ENCODE measurements around the gene NRP2. TPM values are rescaled to one million over a fixed set of nuclear protein-coding genes. Genes with fewer than 3 reads are reported as not detected.

NRP2 gene
- total RNA-seq, 1 experiment from 2014 or later: 1.2 TPM

GRCh38 chr2:205637320-205637602 is 45.0 kb upstream of the NRP2 start:
- Histone ChIP-seq H2AFZ (ENCODE audit: low read depth, low read length, poor library complexity, severe bottlenecking) (no peak overlapping the region), H3K27me3 (ENCODE audit: insufficient read depth, low read length) (peaks cover 23% of the 10 kb centered on the region), H3K4me1 (ENCODE audit: control insufficient read depth in 1 of 2, insufficient read depth in 2 of 2, low read length in 2 of 2) (no peaks in the 10 kb centered on the region), H3K4me3 (replicated peaks in 1 of 2; ENCODE audit: low read depth in 1 of 2, low read length in 2 of 2) (no peak overlapping the region), H3K9me3 (ENCODE audit: control insufficient read depth in 1 of 2, insufficient read depth in 1 of 2, low read depth in 1 of 2, low read length in 2 of 2) (no peaks in the 10 kb centered on the region), H3K9me2 (ENCODE audit: insufficient read depth) (no peaks in the 10 kb centered on the region), H3K4me2 (ENCODE audit: low read length) (no peak overlapping the region), H3K9ac (ENCODE audit: low read length) (no peak overlapping the region), H3K79me2 (ENCODE audit: insufficient read depth, low read length) (no peaks in the 10 kb centered on the region), H4K20me1 (ENCODE audit: insufficient read depth) (no peaks in the 10 kb centered on the region), H3K27ac (ENCODE audit: low read depth, low read length) (no peak overlapping the region), H3K36me3 (ENCODE audit: control insufficient read depth in 1 of 2, insufficient read depth in 2 of 2, low read length in 2 of 2) (no peaks in the 10 kb centered on the region)
- ChIA-PET CTCF (no interaction called here), POLR2A (no interaction called here), RAD21 (ENCODE audit: low non-redundant PET in 1 of 2, low total read pairs in 2 of 2, uncharacterized antibody in 2 of 2, unreplicated experiment in 2 of 2) (no interaction called here)
- DNase-seq (ENCODE audit: low read depth, low spot score) (no peak), ATAC-seq (no peak)
- no peak for TF ChIP-seq CBX3 (IDR thresholded peaks at IDR 0.05; ENCODE audit: low read depth)
- TF ChIP-seq ZBTB33 (IDR thresholded peaks at IDR 0.05; ENCODE audit: extremely low read depth, insufficient replicate concordance, low read length): no peak
- TF ChIP-seq CTCF (IDR thresholded peaks at IDR 0.05 in 2 of 3, conservative IDR thresholded peaks at IDR 0.05 in 1 of 3; ENCODE audit: borderline replicate concordance in 1 of 3, insufficient read depth in 1 of 3, low read depth in 2 of 3, low read length in 2 of 3): no peak
- no peak for TF ChIP-seq CEBPB (IDR thresholded peaks at IDR 0.05; ENCODE audit: low read depth)
- TF ChIP-seq ZNF274 (IDR thresholded peaks at IDR 0.05; ENCODE audit: low read depth, low read length): no peak
- no peak for TF ChIP-seq EGR1 (IDR thresholded peaks at IDR 0.05; ENCODE audit: low read depth)
- TF ChIP-seq ATF3 (IDR thresholded peaks at IDR 0.05): no peak
- no peak for TF ChIP-seq SIN3A (IDR thresholded peaks at IDR 0.05; ENCODE audit: low read depth)
- no peak for TF ChIP-seq ELF1 (IDR thresholded peaks at IDR 0.05; ENCODE audit: borderline replicate concordance, low read depth)
- no peak for TF ChIP-seq MAX (IDR thresholded peaks at IDR 0.05)
- TF ChIP-seq POLR2AphosphoS5 (IDR thresholded peaks at IDR 0.05; ENCODE audit: low read depth, low read length): no peak
- TF ChIP-seq POLR2A (IDR thresholded peaks at IDR 0.05; ENCODE audit: borderline replicate concordance, extremely low read depth, insufficient read depth, insufficient read length): no peak
- TF ChIP-seq EZH2 (IDR thresholded peaks at IDR 0.05): no peak
- no peak for TF ChIP-seq ZFX (IDR thresholded peaks at IDR 0.05)
- TF ChIP-seq SP1 (IDR thresholded peaks at IDR 0.05; ENCODE audit: low read depth): no peak
- no TSS peak for BruUV-seq (replicated peaks)
- intact Hi-C loops (cut with micrococcal nuclease): no loop called here

Measured in HCT116 (cell line).